HepG2 (cell line): ENCODE measurements around the gene PKP4. TPM values are rescaled to one million over a fixed set of nuclear protein-coding genes. Genes with fewer than 3 reads are reported as not detected.

ENCODE experiments used
- ETV6 ChIP-seq: sonication (generic); formaldehyde crosslinking; conservative IDR thresholded peaks from 2 replicates; pipeline ENCODE4 v1.4.0; 2020; ENCODE audit warnings: missing genetic modification reagents
- SP5 ChIP-seq: IDR thresholded peaks from 2 replicates; pipeline ENCODE4 v1.6.1; 2016; ENCODE audit warnings: low read depth, borderline replicate concordance
- TBX2 ChIP-seq: sonication (generic); formaldehyde crosslinking; IDR thresholded peaks from 2 replicates; pipeline ENCODE4 v1.5.0; 2020; ENCODE audit warnings: missing genetic modification reagents, mild to moderate bottlenecking, borderline replicate concordance
- TOPORS ChIP-seq: sonication (generic); formaldehyde crosslinking; IDR thresholded peaks from 2 replicates; pipeline ENCODE4 v1.8.0; 2023; ENCODE audit warnings: mild to moderate bottlenecking, missing genetic modification reagents
- ZBTB1 ChIP-seq: sonication (generic); formaldehyde crosslinking; IDR thresholded peaks from 2 replicates; pipeline ENCODE4 v1.4.0; 2020; ENCODE audit warnings: missing genetic modification reagents, borderline replicate concordance
- ZEB1 ChIP-seq: IDR thresholded peaks from 2 replicates; pipeline ENCODE4 v1.6.1; 2012; ENCODE audit warnings: mild to moderate bottlenecking, low read depth, inconsistent platforms; ENCODE audit not compliant: insufficient replicate concordance
- ZNF10 ChIP-seq: sonication (generic); formaldehyde crosslinking; IDR thresholded peaks from 2 replicates; pipeline ENCODE4 v1.4.0; 2020; ENCODE audit warnings: mild to moderate bottlenecking, low read depth, missing genetic modification reagents, borderline replicate concordance
- ZNF205 ChIP-seq: IDR thresholded peaks from 2 replicates; pipeline ENCODE4 v1.6.1; 2018; ENCODE audit warnings: missing biosample characterization, missing genetic modification reagents
- polyA plus RNA-seq, 8 experiments: library from polyadenylated mRNA; depleted of rRNA in 3 of 8; stranded (reverse) in 7 of 8; unstranded in 1 of 8; fragments of >200 nt; fragmentation: Illumina TruSeq in 4 of 8; extraction: Trizol in 4 of 8; gene quantifications; 2 replicates each; pipeline versions ENCODE4 v1.2.1 to v1.2.3, GENCODE V29; 2011 to 2016; ENCODE audit warnings: low read depth in 4 of 8, missing spikeins in 1 of 8, mixed read lengths in 1 of 8; ENCODE audit not compliant: insufficient read depth in 1 of 8
- total RNA-seq, 5 experiments: library from RNA; depleted of rRNA; stranded (reverse); fragments of >200 nt; fragmentation: Illumina TruSeq; extraction: Trizol; gene quantifications; 2 replicates each; pipeline ENCODE4 v1.2.3, GENCODE V29; 2016; ENCODE audit warnings: low read depth in 1 of 5
- TF ChIP-seq, protein P1 (sequence below): sonication (generic); formaldehyde crosslinking; IDR thresholded peaks from 2 replicates; pipeline ENCODE4 v1.9.0; 2021; ENCODE audit warnings: mild to moderate bottlenecking, missing genetic modification reagents
- TF ChIP-seq, protein P2 (sequence below): sonication (generic); formaldehyde crosslinking; IDR thresholded peaks from 2 replicates; pipeline ENCODE4 v1.4.0; 2020; ENCODE audit warnings: mild to moderate bottlenecking, missing genetic modification reagents, borderline replicate concordance
- TF ChIP-seq, protein P3 (sequence below): sonication (generic); formaldehyde crosslinking; IDR thresholded peaks from 2 replicates; pipeline ENCODE4 v1.4.0; 2020; ENCODE audit warnings: low read depth, missing genetic modification reagents

The PKP4 gene
- total and polyA plus RNA-seq, 2 of the 13 experiments (the other 11 are each of a cell fraction or from before 2014, with no cell fraction given): 80.9 to 90.5 TPM

DNA sequence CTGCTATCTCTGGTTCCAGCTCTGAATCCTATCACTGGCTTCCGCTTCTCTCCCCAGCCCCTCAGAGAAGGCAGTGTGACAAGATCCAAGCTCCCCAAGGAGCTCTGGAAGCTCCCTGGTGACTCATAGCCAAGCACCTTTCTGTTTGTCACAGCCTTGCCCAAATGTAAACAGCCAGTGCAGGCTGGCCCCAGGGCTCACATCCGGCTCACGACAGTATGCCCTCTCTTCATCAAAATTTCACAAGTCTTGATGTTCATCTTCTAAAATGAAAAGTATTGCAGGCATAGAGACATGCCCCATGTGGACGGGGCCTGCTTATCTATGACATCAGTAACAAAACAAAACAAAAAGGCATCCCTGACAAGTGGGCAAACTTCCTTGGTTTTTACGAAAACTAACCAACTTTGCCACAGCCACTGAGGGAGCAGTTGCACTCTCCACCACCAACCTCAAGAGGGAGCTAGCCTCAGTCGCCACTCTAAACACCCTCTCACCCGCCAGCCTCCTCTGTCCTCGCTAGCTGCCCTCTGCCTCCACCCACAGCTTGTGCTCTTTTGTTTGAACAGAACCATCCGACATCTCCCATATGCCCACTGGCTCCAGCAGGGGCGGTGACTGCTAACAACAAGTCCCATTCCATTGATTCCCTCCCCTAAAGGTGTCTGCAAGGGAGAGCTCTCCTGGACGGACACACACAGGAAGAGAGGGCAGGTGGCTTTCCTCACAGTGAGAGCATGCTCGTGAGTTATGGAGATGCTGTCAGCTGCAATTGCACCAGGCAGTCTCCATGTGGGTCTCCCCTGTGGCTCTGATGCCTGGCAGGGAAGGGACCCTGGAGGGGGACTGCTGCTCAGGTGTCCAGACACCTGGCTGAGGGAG lies 267.4 kb downstream of the PKP4 start (continued):
- TF ChIP-seq, protein P1, sequence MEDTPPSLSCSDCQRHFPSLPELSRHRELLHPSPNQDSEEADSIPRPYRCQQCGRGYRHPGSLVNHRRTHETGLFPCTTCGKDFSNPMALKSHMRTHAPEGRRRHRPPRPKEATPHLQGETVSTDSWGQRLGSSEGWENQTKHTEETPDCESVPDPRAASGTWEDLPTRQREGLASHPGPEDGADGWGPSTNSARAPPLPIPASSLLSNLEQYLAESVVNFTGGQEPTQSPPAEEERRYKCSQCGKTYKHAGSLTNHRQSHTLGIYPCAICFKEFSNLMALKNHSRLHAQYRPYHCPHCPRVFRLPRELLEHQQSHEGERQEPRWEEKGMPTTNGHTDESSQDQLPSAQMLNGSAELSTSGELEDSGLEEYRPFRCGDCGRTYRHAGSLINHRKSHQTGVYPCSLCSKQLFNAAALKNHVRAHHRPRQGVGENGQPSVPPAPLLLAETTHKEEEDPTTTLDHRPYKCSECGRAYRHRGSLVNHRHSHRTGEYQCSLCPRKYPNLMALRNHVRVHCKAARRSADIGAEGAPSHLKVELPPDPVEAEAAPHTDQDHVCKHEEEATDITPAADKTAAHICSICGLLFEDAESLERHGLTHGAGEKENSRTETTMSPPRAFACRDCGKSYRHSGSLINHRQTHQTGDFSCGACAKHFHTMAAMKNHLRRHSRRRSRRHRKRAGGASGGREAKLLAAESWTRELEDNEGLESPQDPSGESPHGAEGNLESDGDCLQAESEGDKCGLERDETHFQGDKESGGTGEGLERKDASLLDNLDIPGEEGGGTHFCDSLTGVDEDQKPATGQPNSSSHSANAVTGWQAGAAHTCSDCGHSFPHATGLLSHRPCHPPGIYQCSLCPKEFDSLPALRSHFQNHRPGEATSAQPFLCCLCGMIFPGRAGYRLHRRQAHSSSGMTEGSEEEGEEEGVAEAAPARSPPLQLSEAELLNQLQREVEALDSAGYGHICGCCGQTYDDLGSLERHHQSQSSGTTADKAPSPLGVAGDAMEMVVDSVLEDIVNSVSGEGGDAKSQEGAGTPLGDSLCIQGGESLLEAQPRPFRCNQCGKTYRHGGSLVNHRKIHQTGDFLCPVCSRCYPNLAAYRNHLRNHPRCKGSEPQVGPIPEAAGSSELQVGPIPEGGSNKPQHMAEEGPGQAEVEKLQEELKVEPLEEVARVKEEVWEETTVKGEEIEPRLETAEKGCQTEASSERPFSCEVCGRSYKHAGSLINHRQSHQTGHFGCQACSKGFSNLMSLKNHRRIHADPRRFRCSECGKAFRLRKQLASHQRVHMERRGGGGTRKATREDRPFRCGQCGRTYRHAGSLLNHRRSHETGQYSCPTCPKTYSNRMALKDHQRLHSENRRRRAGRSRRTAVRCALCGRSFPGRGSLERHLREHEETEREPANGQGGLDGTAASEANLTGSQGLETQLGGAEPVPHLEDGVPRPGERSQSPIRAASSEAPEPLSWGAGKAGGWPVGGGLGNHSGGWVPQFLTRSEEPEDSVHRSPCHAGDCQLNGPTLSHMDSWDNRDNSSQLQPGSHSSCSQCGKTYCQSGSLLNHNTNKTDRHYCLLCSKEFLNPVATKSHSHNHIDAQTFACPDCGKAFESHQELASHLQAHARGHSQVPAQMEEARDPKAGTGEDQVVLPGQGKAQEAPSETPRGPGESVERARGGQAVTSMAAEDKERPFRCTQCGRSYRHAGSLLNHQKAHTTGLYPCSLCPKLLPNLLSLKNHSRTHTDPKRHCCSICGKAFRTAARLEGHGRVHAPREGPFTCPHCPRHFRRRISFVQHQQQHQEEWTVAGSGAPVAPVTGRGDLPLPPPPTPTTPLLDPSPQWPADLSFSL (CRISPR knock-in tag): no peak
- TF ChIP-seq ZBTB1 (CRISPR knock-in tag) (no peak), ZNF205 (CRISPR knock-in tag) (no peak), TBX2 (CRISPR knock-in tag) (no peak; the same call in 1 of the 2 replicates), TOPORS (CRISPR knock-in tag) (no peak), ZEB1 (no peak), SP5 (CRISPR knock-in tag) (no peak), ZNF10 (CRISPR knock-in tag) (no peak), ETV6 (CRISPR knock-in tag) (no peak)
- TF ChIP-seq, protein P2, sequence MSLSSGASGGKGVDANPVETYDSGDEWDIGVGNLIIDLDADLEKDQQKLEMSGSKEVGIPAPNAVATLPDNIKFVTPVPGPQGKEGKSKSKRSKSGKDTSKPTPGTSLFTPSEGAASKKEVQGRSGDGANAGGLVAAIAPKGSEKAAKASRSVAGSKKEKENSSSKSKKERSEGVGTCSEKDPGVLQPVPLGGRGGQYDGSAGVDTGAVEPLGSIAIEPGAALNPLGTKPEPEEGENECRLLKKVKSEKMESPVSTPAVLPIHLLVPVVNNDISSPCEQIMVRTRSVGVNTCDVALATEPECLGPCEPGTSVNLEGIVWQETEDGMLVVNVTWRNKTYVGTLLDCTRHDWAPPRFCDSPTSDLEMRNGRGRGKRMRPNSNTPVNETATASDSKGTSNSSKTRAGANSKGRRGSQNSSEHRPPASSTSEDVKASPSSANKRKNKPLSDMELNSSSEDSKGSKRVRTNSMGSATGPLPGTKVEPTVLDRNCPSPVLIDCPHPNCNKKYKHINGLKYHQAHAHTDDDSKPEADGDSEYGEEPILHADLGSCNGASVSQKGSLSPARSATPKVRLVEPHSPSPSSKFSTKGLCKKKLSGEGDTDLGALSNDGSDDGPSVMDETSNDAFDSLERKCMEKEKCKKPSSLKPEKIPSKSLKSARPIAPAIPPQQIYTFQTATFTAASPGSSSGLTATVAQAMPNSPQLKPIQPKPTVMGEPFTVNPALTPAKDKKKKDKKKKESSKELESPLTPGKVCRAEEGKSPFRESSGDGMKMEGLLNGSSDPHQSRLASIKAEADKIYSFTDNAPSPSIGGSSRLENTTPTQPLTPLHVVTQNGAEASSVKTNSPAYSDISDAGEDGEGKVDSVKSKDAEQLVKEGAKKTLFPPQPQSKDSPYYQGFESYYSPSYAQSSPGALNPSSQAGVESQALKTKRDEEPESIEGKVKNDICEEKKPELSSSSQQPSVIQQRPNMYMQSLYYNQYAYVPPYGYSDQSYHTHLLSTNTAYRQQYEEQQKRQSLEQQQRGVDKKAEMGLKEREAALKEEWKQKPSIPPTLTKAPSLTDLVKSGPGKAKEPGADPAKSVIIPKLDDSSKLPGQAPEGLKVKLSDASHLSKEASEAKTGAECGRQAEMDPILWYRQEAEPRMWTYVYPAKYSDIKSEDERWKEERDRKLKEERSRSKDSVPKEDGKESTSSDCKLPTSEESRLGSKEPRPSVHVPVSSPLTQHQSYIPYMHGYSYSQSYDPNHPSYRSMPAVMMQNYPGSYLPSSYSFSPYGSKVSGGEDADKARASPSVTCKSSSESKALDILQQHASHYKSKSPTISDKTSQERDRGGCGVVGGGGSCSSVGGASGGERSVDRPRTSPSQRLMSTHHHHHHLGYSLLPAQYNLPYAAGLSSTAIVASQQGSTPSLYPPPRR (CRISPR knock-in tag): no peak
- TF ChIP-seq, protein P3, sequence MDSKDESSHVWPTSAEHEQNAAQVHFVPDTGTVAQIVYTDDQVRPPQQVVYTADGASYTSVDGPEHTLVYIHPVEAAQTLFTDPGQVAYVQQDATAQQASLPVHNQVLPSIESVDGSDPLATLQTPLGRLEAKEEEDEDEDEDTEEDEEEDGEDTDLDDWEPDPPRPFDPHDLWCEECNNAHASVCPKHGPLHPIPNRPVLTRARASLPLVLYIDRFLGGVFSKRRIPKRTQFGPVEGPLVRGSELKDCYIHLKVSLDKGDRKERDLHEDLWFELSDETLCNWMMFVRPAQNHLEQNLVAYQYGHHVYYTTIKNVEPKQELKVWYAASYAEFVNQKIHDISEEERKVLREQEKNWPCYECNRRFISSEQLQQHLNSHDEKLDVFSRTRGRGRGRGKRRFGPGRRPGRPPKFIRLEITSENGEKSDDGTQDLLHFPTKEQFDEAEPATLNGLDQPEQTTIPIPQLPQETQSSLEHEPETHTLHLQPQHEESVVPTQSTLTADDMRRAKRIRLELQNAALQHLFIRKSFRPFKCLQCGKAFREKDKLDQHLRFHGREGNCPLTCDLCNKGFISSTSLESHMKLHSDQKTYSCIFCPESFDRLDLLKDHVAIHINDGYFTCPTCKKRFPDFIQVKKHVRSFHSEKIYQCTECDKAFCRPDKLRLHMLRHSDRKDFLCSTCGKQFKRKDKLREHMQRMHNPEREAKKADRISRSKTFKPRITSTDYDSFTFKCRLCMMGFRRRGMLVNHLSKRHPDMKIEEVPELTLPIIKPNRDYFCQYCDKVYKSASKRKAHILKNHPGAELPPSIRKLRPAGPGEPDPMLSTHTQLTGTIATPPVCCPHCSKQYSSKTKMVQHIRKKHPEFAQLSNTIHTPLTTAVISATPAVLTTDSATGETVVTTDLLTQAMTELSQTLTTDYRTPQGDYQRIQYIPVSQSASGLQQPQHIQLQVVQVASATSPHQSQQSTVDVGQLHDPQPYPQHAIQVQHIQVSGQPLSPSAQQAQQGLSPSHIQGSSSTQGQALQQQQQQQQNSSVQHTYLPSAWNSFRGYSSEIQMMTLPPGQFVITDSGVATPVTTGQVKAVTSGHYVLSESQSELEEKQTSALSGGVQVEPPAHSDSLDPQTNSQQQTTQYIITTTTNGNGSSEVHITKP (CRISPR knock-in tag): no peak
